PC-3 (cell line): ENCODE measurements around the gene TMTC2. TPM values are rescaled to one million over a fixed set of nuclear protein-coding genes. Genes with fewer than 3 reads are reported as not detected.

Experiments
- ATAC-seq: fragments of 200-7000 bp; cut with Tn5 transposase; 2 replicates; pipeline ENCODE4 v1.9.1; 2020; ENCODE audit warnings: mild to moderate bottlenecking, moderate library complexity
- BruUV-seq: library from RNA; stranded (reverse); fragments of 400-500 nt; replicated peaks from 2 replicates; lab custom pipeline; 2021; lab: Mats Ljungman, UMichigan
- CTCF ChIA-PET: fragments of 300-600 bp; sonication (Branson Sonifier 250); formaldehyde crosslinking; loops from one replicate; lab custom pipeline; 2022; ENCODE audit warnings: antibody characterized with exemption; lab: Charles Lee
- POLR2A ChIA-PET: fragments of 300-600 bp; sonication (Branson Sonifier 250); formaldehyde crosslinking; loops from one replicate; lab custom pipeline; 2022; ENCODE audit warnings: antibody characterized with exemption; ENCODE audit not compliant: unreplicated experiment; lab: Charles Lee
- DNase-seq: peaks from one replicate; pipeline ENCODE4 v3.0.0-alpha.2; 2015
- H2AFZ ChIP-seq: fragments of 300-600 bp; sonication (generic); 2 replicates; pipeline ENCODE4 v1.6.0; 2016; ENCODE audit warnings: antibody characterized with exemption, low read length
- H3F3A ChIP-seq: fragments of 300-600 bp; sonication (generic); one replicate; pipeline ENCODE4 v1.6.0; 2017; ENCODE audit warnings: antibody characterized with exemption, low read length, control low read depth, mild to moderate bottlenecking; ENCODE audit not compliant: unreplicated experiment
- H3K27ac ChIP-seq: fragments of 300-600 bp; sonication (generic); 2 replicates; pipeline ENCODE4 v1.5.1; 2016; ENCODE audit warnings: mild to moderate bottlenecking, low read length
- H3K27me3 ChIP-seq: fragments of 300-600 bp; sonication (generic); 2 replicates; pipeline ENCODE4 v1.6.1; 2016; ENCODE audit warnings: low read length, mixed read lengths
- H3K36me3 ChIP-seq: fragments of 300-600 bp; sonication (generic); 2 replicates; pipeline ENCODE4 v1.6.1; 2016; ENCODE audit warnings: low read depth, mixed run types, low read length, mixed read lengths
- H3K4me1 ChIP-seq: fragments of 300-600 bp; sonication (generic); 2 replicates; pipeline ENCODE4 v1.5.1; 2016; ENCODE audit warnings: low read length; ENCODE audit not compliant: insufficient read depth
- H3K4me2 ChIP-seq: fragments of 300-600 bp; sonication (generic); 2 replicates; pipeline ENCODE4 v1.6.0; 2016; ENCODE audit warnings: low read length
- H3K4me3 ChIP-seq: fragments of 300-600 bp; sonication (generic); 2 replicates; pipeline ENCODE4 v1.5.1; 2016; ENCODE audit warnings: mild to moderate bottlenecking, low read length, mixed read lengths
- H3K79me2 ChIP-seq: fragments of 300-600 bp; sonication (generic); 2 replicates; pipeline ENCODE4 v1.6.1; 2017; ENCODE audit warnings: low read length, mixed read lengths
- H3K9ac ChIP-seq: fragments of 300-600 bp; sonication (generic); 2 replicates; pipeline ENCODE4 v1.6.0; 2016; ENCODE audit warnings: mild to moderate bottlenecking, low read length
- H3K9me2 ChIP-seq: fragments of 300-600 bp; sonication (generic); replicated peaks from 2 replicates; pipeline ENCODE4 v1.6.1; 2016; ENCODE audit warnings: mixed run types, low read length, mixed read lengths
- H3K9me3 ChIP-seq: fragments of 300-600 bp; sonication (generic); 2 replicates; pipeline ENCODE4 v1.6.1; 2016; ENCODE audit warnings: low read length, mixed read lengths
- H4K20me1 ChIP-seq: fragments of 300-600 bp; sonication (generic); 2 replicates; pipeline ENCODE4 v1.6.1; 2016; ENCODE audit warnings: low read length, mixed read lengths
- CTCF ChIP-seq: fragments of 300-600 bp; sonication (generic); conservative IDR thresholded peaks from 2 replicates; pipeline ENCODE4 v1.5.1; 2017; ENCODE audit warnings: antibody characterized with exemption, low read depth, mild to moderate bottlenecking, low read length
- EZH2 ChIP-seq: fragments of 300-600 bp; sonication (generic); IDR thresholded peaks from one replicate; pipeline ENCODE4 v1.6.1; 2017; ENCODE audit warnings: antibody characterized with exemption, mild to moderate bottlenecking, low read length; ENCODE audit not compliant: unreplicated experiment
- EZH2phosphoT487 ChIP-seq: fragments of 300-600 bp; sonication (generic); IDR thresholded peaks from 2 replicates; pipeline ENCODE4 v1.6.1; 2018; ENCODE audit warnings: mild to moderate bottlenecking, antibody characterized with exemption, low read length, borderline replicate concordance
- intact Hi-C: fragments of 100-400 bp; cut with micrococcal nuclease; formaldehyde crosslinking; loops from 2 replicates; pipeline ENCODE4 v1.9.0; 2023
- total RNA-seq: library from RNA; depleted of rRNA; stranded (reverse); fragments of >200 nt; gene quantifications from 2 replicates; pipeline ENCODE4 v1.2.3, GENCODE V29; 2014

Gene TMTC2
- total RNA-seq, 1 experiment from 2014 or later: 10.7 TPM

- Histone ChIP-seq H3K4me2 (0 out of 2 replicates have a peak overlapping the region, but pooled peaks have one; percentile 2), H3K4me3 (no peak overlapping the region), H3K79me2 (no peaks in the 10 kb centered on the region), H3K4me1 (peaks cover 28% of the 10 kb centered on the region), H3K36me3 (no peaks in the 10 kb centered on the region), H3F3A (no peaks in the 10 kb centered on the region), H3K9me3 (no peaks in the 10 kb centered on the region), H3K27ac (peak overlapping the region; percentile 59), H4K20me1 (no peaks in the 10 kb centered on the region), H3K27me3 (no peaks in the 10 kb centered on the region), H3K9me2 (no peaks in the 10 kb centered on the region), H3K9ac (peak overlapping the region; percentile 11; the same call in 1 of the 2 replicates), H2AFZ (peak overlapping the region; percentile 2; the same call in 1 of the 2 replicates)
- ChIA-PET POLR2A (no interaction called here), CTCF (no interaction called here)
- ATAC-seq: peak; percentile 81
- intact Hi-C loops: no loop called here
- DNase-seq: peak; percentile 66
- TF ChIP-seq CTCF (no peak), EZH2phosphoT487 (no peak), EZH2 (no peak)
- BruUV-seq: no TSS peak
Observed at GRCh38 chr12:82671673-82672195, 15.0 kb upstream of the TMTC2 start.

- CTCF ChIA-PET: no interaction called here
- BruUV-seq: no TSS peak
- no peak overlapping the region for H3K4me2 ChIP-seq
Observed at GRCh38 chr12:82672811-82673495, 13.8 kb upstream of the TMTC2 start.

More at GRCh38 chr12:82672811-82673495, 13.8 kb upstream of the TMTC2 start:
- Histone ChIP-seq H3K9me3 (no peaks in the 10 kb centered on the region), H4K20me1 (no peaks in the 10 kb centered on the region), H3K27ac (peak overlapping the region; percentile 59; the same call in 1 of the 2 replicates), H3F3A (no peaks in the 10 kb centered on the region), H3K79me2 (no peaks in the 10 kb centered on the region), H3K27me3 (no peaks in the 10 kb centered on the region), H3K9ac (no peak overlapping the region), H3K4me3 (no peak overlapping the region), H3K36me3 (no peaks in the 10 kb centered on the region), H3K4me1 (peaks cover 28% of the 10 kb centered on the region), H2AFZ (no peak overlapping the region), H3K9me2 (no peaks in the 10 kb centered on the region)
- POLR2A ChIA-PET: no interaction called here
- DNase-seq (peak; percentile 46), ATAC-seq (no peak)
- intact Hi-C loops: no loop called here
- TF ChIP-seq CTCF (no peak), EZH2phosphoT487 (no peak), EZH2 (no peak)
